SHP77 treated with DMSO at 0.1 percent for 48 hours (cell line): ENCODE measurements around the gene SCAI.
"Not testable (repeated sequence)": the region's sequence is repeated elsewhere in the genome, so short reads cannot be mapped to it uniquely, and the experiment has no call there.

Experiments used
- DNase-seq: peaks from one replicate; lab custom pipeline; 2025; lab: John Stamatoyannopoulos, UW

The SCAI gene

GRCh38 chr9:124947727-124948391 lies 195.5 kb downstream of the SCAI start:
- DNase-seq: no peak

GRCh38 chr9:124946167-124946566 lies 197.2 kb downstream of the SCAI start:
- DNase-seq: no peak

- no peak for DNase-seq
These were observed 201.4 kb downstream of the SCAI start for GRCh38 chr9:124941679-124942561.

- DNase-seq: peak; percentile 85
These were observed 202.2 kb downstream of the SCAI start, which contains the start of gene GOLGA1 for GRCh38 chr9:124940894-124941678. Gene GOLGA1 (minus strand): TSS chr9:124941083. CDS start chr9:124938711, 2,372 bp downstream.

GRCh38 chr9:124940521-124940893 lies 202.8 kb downstream of the SCAI start:
- peak; percentile 51 for DNase-seq

GRCh38 chr9:124939944-124940343 lies 203.4 kb downstream of the SCAI start:
- DNase-seq: no peak

- DNase-seq: no peak
These were observed 209.0 kb downstream of the SCAI start for GRCh38 chr9:124934290-124934689.

- no peak for DNase-seq
These were observed 211.0 kb downstream of the SCAI start for GRCh38 chr9:124932333-124932732.

GRCh38 chr9:124929464-124929863 lies 213.9 kb downstream of the SCAI start:
- DNase-seq: no peak

GRCh38 chr9:124928116-124928515 lies 215.2 kb downstream of the SCAI start:
- no peak for DNase-seq

GRCh38 chr9:124920394-124920793 lies 222.9 kb downstream of the SCAI start:
- not testable (repeated sequence) for DNase-seq

GRCh38 chr9:124914753-124915405 lies 228.4 kb downstream of the SCAI start:
- DNase-seq: no peak

- DNase-seq: no peak
These were observed 229.9 kb downstream of the SCAI start for GRCh38 chr9:124913378-124913777.

- DNase-seq: no peak
These were observed 231.6 kb downstream of the SCAI start for GRCh38 chr9:124911766-124912165.

GRCh38 chr9:124908098-124908497 lies 235.2 kb downstream of the SCAI start:
- DNase-seq: no peak

GRCh38 chr9:124906966-124907365 lies 236.4 kb downstream of the SCAI start:
- DNase-seq: no peak

GRCh38 chr9:124899845-124900244 lies 243.5 kb downstream of the SCAI start:
- no peak for DNase-seq

GRCh38 chr9:124897570-124898460 lies 245.5 kb downstream of the SCAI start:
- DNase-seq: no peak

GRCh38 chr9:124894741-124895170 lies 248.6 kb downstream of the SCAI start:
- no peak for DNase-seq

GRCh38 chr9:124894035-124894740 lies 249.1 kb downstream of the SCAI start:
- DNase-seq: no peak
